GM18498 (cell line): Measurements from ENCODE around the gene OPCML.

Experiments used
- ATAC-seq: cut with Tn5 transposase; IDR thresholded peaks from one replicate; pipeline ENCODE4 v1.9.1; 2021; ENCODE audit warnings: mild to moderate bottlenecking, moderate library complexity; ENCODE audit not compliant: unreplicated experiment

The OPCML gene

DNA sequence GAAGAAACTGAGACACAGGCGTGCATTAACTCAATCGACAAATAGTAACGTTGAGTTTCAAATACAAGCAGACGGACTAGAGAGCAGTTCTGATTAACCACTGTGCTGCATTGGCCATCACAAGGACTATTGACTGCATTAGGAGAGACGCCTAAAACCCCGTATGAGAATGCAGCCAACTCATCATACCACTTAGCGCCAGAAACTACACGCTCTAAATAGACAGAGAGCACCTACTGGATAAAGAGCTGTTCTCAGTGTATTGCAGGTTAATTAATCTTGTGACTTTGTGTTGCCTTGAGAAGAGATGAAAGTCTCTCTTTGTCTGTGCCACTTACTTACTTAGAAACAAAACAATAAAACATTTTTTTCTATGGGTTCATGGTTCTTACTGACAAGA lies 484.0 kb downstream of the OPCML start:
- no peak for ATAC-seq

DNA sequence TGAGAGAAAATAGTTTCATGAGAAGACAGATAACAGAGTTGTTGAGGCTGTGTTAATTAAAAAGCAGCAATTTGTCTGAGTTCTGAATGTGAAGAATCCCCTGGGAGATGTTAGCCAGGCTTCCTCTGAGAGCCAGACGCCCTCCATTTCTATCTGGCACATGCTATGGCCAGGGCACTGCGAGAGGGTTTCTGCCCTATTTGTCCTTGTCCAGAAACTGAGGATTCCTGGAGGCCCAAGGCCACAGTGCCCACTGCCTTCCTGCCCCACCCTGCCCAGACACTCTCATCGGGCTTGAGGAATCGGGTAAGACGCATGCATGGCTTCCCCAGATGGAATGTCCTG lies 484.6 kb downstream of the OPCML start:
- no peak for ATAC-seq

DNA sequence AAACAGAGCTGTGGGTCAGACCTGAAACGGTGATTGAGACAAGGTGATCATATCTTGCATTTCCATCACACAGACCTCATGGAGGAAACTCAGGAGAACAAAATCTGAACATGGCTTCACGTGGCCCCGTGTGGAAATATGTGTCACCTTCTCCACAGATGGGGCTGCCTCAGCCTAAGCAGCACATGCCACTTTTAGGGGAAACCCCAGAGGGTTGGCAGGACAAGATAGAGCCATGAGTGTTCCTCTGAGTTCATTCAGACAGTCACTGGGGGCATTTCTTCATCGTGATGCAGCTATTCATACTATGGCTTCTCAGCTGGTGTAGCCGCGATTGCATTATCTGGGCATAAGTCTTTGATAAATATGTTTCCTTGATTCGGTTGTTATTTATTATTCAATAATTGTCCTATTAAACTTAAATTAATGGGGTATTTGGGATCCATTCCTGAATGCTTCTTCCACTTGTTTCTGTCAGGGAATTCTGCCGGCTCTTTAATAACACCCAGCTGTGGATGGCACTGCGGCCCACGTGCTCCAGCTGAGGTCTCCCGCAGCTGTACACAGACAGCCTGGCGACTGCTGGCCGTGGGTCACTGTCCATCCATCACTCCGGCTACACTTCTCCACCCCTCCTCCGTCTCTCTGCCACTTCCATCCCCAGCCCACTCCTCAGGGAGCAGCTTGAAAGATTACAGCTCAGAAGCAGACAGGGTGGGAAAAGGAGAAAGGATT lies 485.1 kb downstream of the OPCML start:
- ATAC-seq: no peak

DNA sequence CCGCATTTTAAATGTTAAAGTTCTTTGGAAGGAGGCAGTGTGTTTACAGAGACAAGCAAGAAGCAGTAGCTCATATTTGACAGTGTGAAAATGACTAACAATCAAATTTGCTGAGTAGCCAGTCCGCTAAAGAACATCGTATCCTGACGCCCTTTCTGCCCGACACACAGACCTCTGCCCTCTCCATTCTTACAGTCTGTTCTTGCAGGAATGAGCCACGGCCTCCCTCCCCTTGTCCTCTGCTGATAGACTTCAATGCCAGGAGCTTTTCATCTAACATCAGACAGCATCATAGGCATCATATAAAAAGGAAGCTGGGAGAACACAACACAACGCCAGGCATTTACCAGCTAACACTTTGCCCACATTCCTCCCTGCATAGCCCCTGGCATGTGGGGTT lies 486.0 kb downstream of the OPCML start:
- no peak for ATAC-seq

DNA sequence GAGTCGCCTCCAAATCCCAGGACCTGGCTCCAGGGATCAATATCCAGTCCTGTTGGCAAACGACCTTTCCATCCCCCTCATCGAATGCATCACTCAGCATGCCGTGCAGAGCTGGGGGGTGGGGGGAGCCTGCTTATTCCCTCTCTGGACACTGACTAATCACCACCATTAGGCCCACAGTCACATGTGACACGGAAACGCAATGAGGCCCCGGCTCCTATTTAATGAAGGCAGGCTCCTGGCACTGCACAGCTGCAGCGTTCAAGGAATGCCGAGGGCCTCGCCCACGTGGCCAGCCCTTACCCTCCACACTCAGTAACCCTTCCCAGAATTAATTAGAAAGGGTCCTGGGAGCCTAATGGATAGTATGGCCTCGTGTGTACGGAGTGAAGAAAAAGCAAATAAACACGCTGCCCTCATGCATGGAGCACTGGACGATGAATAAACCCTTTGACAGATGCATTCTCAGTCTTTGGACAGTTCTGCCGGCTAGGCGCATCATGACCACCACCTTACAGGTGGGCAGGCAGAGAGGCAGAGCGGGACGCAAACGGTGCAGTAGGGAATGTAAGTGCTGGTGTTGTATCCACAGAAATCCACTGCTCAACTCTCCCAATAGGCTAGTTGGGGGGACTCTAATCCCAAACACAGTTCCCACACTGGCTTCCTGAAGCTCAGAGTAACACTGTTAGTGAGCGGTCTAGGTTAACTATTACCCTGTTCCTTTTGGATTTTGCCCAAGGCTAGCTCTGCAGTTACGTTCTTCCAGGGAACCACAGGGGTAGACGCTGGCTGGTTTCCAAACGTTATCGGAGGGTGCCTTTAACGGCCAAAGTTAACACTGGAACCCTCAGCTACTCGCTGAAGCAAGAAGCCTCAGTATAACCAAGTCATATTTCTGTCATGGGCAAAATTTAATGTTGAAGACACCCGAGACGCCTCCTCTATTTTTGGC lies 490.1 kb downstream of the OPCML start:
- no peak for ATAC-seq

DNA sequence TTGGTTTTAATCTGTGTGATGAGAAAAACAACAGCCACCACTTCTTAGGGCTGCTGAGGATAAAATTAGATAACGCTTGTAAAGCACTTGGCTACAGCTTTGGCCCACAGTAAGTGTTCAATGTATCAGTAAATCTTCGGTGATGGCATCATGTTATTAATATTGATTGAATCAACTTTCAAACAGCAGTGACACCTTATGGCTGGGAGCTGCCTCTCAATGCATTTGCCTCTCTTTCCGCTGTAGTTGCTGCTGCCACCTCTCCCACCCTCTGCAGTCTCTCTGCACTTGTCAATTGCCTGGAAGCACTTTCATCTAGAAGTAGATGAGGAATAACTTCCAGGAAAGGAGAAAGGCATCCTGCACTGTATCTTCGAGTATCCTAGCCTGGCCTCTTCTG lies 491.1 kb downstream of the OPCML start:
- no peak for ATAC-seq

DNA sequence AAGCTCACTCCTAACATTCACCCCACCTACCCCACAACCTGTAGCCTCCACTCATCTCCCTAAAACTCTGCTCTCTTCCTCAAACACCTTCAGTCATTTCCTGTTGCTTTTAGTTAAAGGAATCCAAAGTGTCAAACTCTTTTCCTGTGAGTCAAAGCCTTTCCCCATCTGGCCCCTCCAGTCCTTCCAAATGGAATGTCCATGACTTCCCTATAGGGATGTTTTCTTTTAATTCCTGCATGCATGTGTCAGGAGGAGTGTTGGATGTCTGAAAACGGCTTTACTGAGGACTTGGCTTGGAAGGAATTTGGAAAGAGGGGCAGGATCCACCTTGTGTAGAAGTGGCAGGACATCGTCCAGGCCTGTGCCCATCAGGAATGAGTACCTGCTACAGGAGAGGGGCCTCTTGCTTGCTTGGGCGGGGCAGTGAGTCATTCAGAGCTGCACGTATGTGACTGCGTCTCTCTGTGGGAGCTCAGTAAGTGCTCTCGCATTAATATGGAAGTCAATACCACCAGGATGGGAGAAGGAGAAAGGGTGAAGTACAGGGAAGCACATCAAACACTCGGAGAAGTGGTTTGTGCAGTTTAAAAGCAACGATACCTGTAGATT lies 491.9 kb downstream of the OPCML start:
- no peak for ATAC-seq

DNA sequence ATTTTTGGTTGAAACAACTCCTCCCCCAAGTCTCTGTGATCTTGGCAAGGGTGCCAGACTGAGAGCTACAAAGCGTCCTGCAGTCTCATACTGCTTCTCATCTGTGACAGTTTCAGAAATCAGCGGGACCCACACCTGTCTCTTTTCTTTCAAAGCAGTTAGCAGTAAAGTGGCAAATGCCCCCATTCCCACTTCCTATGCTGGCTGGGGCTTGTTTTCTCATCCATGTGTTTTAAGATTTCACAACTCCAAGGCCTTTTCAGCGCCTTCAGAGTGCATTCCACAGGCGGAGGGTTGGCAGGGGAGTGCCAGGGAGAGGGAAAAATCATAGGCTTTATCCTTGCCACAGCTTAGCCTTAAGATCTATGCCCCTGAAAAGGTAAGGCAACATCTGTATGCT lies 493.5 kb downstream of the OPCML start:
- no peak for ATAC-seq

DNA sequence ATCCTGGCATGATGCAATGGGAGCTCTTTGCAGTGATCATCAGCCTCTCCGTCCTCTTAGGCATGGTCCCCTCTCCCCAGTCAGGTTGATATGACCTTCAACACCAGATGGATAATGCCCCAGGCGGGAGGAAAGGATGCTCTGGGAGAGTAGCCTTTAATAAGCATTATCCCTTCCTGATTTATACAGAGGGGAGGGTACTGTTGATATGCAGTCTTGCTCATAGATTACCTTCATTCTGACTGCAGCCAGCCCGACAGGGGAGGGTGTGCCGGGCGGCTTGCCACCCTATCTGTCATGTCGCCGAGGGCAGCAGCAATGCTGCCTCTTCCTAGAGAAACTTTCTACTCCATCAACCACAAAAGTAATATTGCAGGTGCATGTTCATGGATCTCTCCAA lies 497.4 kb downstream of the OPCML start:
- no peak for ATAC-seq

DNA sequence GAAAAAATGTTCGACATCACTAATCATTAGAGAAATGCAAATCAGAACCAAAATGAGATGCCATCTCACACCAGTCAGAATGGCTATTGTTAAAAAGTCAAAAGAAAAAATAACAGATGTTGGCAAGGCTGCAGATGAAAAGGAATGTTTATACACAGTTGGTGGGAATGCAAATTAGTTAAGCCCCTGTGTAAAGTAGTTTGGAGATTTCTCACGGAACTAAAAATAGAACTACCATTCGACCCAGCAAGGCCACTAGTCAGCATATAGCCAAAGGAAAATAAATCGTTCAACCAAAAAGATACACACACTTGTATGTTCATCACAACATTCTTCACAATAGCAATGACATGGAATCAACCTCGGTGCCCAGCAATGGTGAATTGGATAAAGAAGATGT lies 503.2 kb downstream of the OPCML start:
- no peak for ATAC-seq

DNA sequence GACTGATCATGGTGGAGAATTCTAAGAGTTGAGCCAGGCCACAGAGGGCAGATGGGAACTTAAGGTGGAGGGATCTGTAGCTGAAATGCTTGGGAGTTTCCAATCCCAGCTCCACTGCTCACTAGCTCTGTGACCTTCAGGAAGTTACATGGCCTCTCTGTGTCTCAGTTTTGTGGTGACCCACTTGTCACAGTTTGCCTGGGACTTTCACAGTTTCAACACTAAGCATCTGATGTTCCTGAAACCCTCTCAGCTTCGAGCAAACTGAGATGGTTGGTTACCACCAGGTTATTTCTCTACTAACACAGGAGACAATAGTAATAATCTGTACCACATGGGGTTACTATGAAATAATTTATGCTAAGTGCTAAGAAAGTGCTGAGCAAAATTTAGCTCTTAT lies 505.3 kb downstream of the OPCML start:
- no peak for ATAC-seq

DNA sequence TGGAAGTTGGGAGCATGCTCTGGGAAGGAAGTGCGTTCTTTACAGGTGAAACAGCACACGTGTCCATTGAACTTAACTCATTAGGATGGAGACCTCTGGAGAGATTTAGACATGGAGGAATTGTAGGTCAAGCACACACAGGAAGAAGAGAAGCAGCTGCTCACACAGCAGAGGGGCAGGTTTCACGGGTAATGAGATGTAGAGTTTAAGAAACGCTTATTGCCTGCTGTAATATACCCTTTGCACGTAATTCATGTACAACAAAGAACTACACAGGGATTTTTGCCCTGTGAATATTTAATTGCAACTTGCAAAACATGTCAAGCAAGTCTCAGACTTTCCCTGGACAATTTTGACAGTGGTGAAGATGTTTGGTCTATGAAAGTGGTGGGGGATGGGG lies 508.0 kb downstream of the OPCML start:
- ATAC-seq: no peak

DNA sequence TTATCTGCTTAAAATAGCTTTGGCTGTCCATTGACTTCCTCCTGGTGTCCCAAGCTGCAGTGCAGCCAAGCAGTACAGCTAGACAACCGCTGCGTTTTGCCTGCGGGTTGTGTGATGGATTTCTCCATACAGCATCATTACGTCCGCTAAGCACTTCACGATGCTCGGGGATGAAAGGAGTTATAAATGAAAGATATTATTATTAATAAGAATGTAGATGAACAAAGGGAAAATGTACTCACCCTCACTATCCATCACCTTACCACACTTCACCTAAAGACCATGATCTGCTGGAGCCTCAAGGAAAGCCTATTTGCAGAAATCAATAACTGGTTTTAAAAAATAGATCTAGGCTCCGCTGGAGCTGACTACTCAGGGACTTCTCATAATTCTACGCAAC lies 509.1 kb downstream of the OPCML start:
- no peak for ATAC-seq

DNA sequence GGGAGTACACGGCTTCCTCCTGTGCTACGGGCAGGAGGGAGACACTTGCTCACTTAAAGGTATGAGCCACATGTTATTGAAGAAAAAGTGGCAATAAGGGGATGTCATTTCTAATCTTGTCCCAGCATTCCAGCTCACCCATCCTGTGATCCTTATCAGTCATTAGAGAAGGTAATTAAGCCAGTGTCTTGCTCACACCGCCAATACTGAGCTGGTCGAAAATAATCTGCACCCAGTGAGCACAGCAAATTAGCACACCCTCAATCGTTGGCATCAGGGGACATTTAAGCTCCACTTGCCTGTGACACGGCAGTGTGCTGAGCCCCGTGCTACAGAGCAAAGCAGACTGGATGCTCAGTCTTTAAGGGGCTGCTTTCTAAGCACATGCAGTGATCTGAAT lies 510.7 kb downstream of the OPCML start:
- no peak for ATAC-seq

DNA sequence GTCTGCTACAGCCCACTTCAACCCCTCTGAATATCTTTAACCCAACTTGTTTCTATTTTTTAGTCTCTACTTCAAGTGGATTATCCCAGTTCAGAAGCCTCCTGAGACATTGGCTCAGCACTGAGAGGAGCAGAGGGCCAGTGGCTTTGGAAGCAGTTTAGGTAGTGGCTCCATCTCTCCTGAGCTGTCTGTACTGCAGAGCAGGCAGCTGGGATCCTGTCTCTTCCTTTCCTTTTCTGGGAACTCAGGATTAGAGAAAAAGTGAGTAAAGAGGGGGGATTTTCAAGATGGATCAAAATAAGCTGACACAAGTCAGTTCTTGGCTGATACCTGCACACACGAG lies 512.0 kb downstream of the OPCML start:
- ATAC-seq: no peak

DNA sequence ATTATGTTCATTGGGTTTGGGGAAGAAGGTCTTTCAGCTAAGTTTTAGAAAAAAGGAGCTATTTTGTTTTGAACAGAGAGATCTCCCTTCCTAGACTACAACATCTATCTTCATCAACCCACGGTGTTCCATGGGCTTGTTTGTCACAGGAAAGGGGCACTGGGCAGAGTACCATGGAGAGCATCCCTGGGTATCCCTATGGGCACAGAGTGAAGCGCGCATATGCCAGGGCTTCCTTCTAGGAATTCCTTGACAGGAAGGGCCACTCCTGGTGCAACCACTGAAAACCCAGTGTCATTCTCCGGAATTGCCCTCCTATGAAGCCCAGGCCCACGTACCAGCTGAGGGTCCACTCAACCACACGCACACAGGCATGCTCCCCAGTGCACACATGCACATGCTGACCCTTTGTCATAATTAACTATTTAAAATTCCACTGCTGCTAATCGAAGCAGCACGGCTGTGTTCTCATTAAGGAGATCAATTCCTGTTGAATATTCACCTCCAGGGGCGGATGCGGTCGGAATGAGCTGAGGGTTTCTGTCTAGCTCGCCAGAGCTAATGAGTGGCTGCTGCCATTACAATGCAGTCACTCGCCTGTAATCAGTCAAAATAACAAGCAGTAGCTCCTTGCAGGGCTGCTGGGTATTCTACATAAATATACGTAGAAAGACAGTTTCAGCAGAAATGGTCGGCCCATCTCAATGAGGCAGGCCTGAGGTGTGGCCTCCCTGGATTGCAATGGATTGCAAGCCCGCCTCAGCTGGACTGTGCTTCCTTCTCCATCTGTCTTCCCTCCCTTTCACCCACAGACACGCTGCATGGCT lies 512.5 kb downstream of the OPCML start:
- no peak for ATAC-seq

DNA sequence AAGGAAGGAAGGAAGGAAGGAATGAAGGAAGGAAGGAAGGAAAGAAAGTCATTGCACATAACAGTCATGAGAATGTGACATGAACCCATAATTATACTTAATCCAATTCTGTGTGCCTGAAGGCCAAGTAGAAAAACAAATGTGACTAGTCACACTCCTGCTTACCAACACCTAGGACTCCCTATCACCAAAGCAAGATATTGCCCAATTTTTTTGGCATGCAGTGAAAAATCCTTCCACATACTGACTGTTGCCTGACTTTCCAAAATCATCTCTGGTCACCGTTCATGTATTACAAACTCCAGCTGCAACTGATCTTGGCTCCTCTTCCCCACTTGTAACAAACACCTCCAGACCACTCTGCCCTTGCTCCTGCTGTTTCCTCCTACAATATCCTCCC lies 516.8 kb downstream of the OPCML start:
- ATAC-seq: no peak

DNA sequence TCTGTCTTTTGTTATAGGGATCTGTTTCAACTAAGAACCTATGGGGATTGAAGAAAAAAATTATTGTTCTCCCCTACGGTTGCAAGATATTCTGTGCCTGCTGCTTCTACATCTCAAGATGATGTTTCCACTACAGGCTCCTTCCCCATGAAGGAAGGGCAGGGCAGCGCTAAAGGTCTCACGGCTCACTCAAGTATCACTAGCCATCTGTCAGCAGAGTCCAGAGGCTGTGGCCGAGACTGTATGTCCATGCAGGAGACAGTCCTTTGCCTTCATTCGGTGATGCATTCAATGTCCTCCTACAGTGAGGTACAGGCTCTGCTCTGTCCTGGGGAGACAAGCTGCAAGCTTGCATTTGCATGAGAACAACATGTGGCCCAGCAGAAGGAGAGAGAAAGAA lies 518.0 kb downstream of the OPCML start:
- no peak for ATAC-seq

DNA sequence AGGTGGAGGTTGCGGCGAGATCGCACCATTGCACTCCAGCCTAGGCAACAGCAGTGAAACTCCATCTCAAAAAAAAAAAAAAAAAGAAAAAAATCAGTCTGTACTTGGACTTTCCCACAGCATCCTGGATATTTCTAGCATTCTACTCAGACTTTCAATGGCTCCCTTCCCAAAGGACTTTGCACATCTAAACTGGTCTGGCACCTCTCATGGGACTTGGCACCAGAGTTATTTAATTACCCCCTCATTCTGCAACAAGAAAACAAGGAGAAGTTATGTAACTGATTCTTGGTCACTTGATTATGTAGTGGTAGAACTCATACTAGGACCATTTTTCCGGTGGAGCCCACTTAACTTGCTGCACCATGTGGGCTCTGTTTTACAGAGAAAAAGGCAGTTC lies 519.5 kb downstream of the OPCML start:
- ATAC-seq: no peak

DNA sequence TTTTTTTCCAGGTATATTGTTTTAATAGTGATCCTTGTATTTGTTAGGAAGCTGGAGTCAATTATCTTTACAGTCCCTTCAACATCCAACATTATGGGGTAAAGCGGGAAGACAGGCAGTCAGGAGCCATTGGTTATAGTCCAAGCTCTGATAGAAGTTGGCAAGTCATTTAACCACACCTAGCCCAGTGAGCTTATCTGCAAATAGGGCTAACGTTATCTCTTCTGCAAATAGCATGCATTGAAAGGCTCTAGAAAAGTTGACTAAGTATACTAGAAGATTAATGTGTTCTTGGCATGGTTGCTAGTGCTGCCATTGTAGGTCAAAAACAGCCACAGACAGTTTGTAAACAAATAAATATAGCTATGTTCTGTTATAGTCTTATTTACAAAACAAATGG lies 520.7 kb downstream of the OPCML start:
- no peak for ATAC-seq

DNA sequence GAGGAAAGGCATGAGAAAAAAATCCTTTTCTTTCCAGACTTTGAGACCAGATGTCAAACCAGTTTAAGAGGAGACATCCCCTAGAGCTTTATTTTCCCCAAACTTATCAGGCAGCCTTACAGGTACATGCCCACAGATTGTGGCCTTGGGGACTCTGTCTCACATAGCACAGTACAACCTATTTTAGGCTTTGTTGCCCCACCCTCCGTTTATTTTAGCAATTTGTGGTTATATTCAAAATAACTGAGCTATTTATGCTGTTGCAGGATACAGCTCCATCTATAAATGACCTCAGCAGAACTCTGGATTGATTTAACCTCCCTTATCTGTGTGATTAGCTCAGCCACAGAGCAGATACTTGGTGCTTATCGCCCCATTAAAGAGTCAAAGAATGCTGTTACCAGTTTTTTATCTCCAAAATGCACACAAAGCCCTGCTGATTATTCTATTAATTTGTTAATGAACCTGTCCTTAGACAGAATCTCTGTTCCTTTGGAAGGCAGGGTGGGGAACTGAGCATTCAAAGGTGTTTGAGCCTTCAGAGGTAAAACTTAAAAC lies 525.2 kb downstream of the OPCML start:
- ATAC-seq: no peak
